ENCODE measurements around the gene SPNS3. TPM values are rescaled to one million over a fixed set of nuclear protein-coding genes. Genes with fewer than 3 reads are reported as not detected.
A peak's percentile ranks its signal among the peaks of the same experiment; 100 is the strongest.

Gene SPNS3
- total and polyA plus RNA-seq, 9 of the 15 experiments (the other 6 are each of a cell fraction or from before 2014, with no cell fraction given), result not detected

- no peak overlapping the region for H3K4me2 ChIP-seq (ENCODE audit: insufficient read depth, low read length)
- no peaks in the 10 kb centered on the region for H3K9me3 ChIP-seq (replicated peaks; ENCODE audit: control insufficient read depth, insufficient read depth, low read depth, low read length)
- 11% methylated on average over 5 of the region's 6 CpGs for WGBS (ENCODE audit: insufficient coverage, low coverage, missing lambda C conversion rate)
- ATAC-seq (no peak), DNase-seq (ENCODE audit: extremely low read depth in 1 of 4, low spot score in 3 of 4) (no peak), FAIRE-seq (no peak)
- H3K36me3 ChIP-seq (ENCODE audit: control insufficient read depth, insufficient read depth, low read length), result no peaks in the 10 kb centered on the region
- H3K4me1 ChIP-seq (replicated peaks in 1 of 2; ENCODE audit: control insufficient read depth in 2 of 2, insufficient read depth in 2 of 2, low read length in 2 of 2), result peaks cover 0 to 8% of the 10 kb centered on the region in 2 experiments; a peak in 2 of 5 replicates
- H3K27me3 ChIP-seq (ENCODE audit: control insufficient read depth in 2 of 2, insufficient read depth in 2 of 2, low read length in 2 of 2), result peaks cover 15 to 70% of the 10 kb centered on the region in 2 experiments; a peak in 4 of 5 replicates
- in situ Hi-C loops (cut with MboI), result no loop called here
- H3K27ac ChIP-seq (ENCODE audit: extremely low read depth, low read depth, low read length), result no peak overlapping the region
- H3K9me1 ChIP-seq (ENCODE audit: control insufficient read depth, insufficient read depth, low read length), result no peaks in the 10 kb centered on the region
- 0 out of 2 replicates have a peak, but pooled peaks cover 3% of the 10 kb centered on the region for H4K20me1 ChIP-seq (replicated peaks; ENCODE audit: control insufficient read depth, insufficient read depth, low read length)
- H2AFZ ChIP-seq (ENCODE audit: low read depth, low read length), result no peak overlapping the region
- intact Hi-C loops (cut with micrococcal nuclease), result no loop called here
- no TSS peak for BruUV-seq (replicated peaks)
- CTCF ChIA-PET (ENCODE audit: low intra/inter-chr PET ratio), result no interaction called here
- POLR2A ChIA-PET, result interaction anchor here (0.6 to 0.7 kb wide), 2 partner anchors 17 to 376 kb away, joined by 3 read pairs; no protein-coding TSS in a partner anchor
- TF ChIP-seq NFIC (IDR thresholded peaks at IDR 0.05) (0 out of 2 replicates have a peak, but pooled peaks have one; percentile 15), CGGBP1 (CRISPR knock-in tag; IDR thresholded peaks at IDR 0.05) (no peak)
- H3K4me3 ChIP-seq, result no peak overlapping the region
- no peaks in the 10 kb centered on the region for H3K79me2 ChIP-seq (ENCODE audit: control insufficient read depth, insufficient read depth, low read length)
- no peak overlapping the region for H3K9ac ChIP-seq (ENCODE audit: insufficient read depth in 1 of 2, low read depth in 2 of 2, low read length in 2 of 2)
Observed at GRCh38 chr17:4522661-4523060, 88.9 kb downstream of the SPNS3 start.

- intact Hi-C loops (cut with micrococcal nuclease), result no loop called here
- FAIRE-seq, result no peak
- Histone ChIP-seq H3K9me1 (ENCODE audit: control insufficient read depth, insufficient read depth, low read length) (no peaks in the 10 kb centered on the region), H4K20me1 (replicated peaks; ENCODE audit: control insufficient read depth, insufficient read depth, low read length) (0 out of 2 replicates have a peak, but pooled peaks cover 3% of the 10 kb centered on the region), H3K4me1 (replicated peaks in 1 of 2; ENCODE audit: control insufficient read depth in 2 of 2, insufficient read depth in 2 of 2, low read length in 2 of 2) (peaks cover 0 to 4% of the 10 kb centered on the region in 2 experiments; a peak in 2 of 5 replicates), H3K9ac (ENCODE audit: insufficient read depth in 1 of 2, low read depth in 2 of 2, low read length in 2 of 2) (no peak overlapping the region), H3K9me3 (replicated peaks; ENCODE audit: control insufficient read depth, insufficient read depth, low read depth, low read length) (no peaks in the 10 kb centered on the region), H2AFZ (ENCODE audit: low read depth, low read length) (no peak overlapping the region), H3K4me2 (ENCODE audit: insufficient read depth, low read length) (no peak overlapping the region), H3K79me2 (ENCODE audit: control insufficient read depth, insufficient read depth, low read length) (no peaks in the 10 kb centered on the region), H3K4me3 (no peak overlapping the region), H3K36me3 (ENCODE audit: control insufficient read depth, insufficient read depth, low read length) (no peaks in the 10 kb centered on the region), H3K27ac (ENCODE audit: extremely low read depth, low read depth, low read length) (no peak overlapping the region), H3K27me3 (ENCODE audit: control insufficient read depth in 2 of 2, insufficient read depth in 2 of 2, low read length in 2 of 2) (peaks cover 12 to 68% of the 10 kb centered on the region in 2 experiments; a peak in 4 of 5 replicates)
- WGBS (ENCODE audit: insufficient coverage, low coverage, missing lambda C conversion rate), result 32% methylated on average over 8 of the region's 8 CpGs
- no TSS peak for BruUV-seq (replicated peaks)
- ATAC-seq, result no peak
- in situ Hi-C loops (cut with MboI), result no loop called here
- CTCF ChIA-PET (ENCODE audit: low intra/inter-chr PET ratio), result no interaction called here
- no peak for DNase-seq (ENCODE audit: extremely low read depth in 1 of 4, low spot score in 3 of 4)
- POLR2A ChIA-PET, result interaction anchor here (0.7 to 1.2 kb wide), 2 partner anchors 15 to 1683 kb away, joined by 3 read pairs; no protein-coding TSS in a partner anchor
- TF ChIP-seq ZBTB40 (IDR thresholded peaks at IDR 0.05), result no peak
- no peak for TF ChIP-seq ZBTB40 (CRISPR knock-in tag; IDR thresholded peaks at IDR 0.05)
- no peak for TF ChIP-seq ZNF696 (CRISPR knock-in tag; conservative IDR thresholded peaks at IDR 0.05)
- TF ChIP-seq DMBX1 (CRISPR knock-in tag; IDR thresholded peaks at IDR 0.05; ENCODE audit: borderline replicate concordance), result no peak
- no peak for TF ChIP-seq ZFX (CRISPR knock-in tag; IDR thresholded peaks at IDR 0.05)
Observed at GRCh38 chr17:4523946-4524345, 90.2 kb downstream of the SPNS3 start.

Data from K562 (cell line).